Stimulated activated CD8-positive, alpha-beta memory T cell treated with anti-CD3 and anti-CD28 coated beads, Interleukin-15, amount 100 ng/mL, for 48 hours (primary cell): ENCODE measurements around the gene GPR37L1.
"Not testable (repeated sequence)": the region's sequence is repeated elsewhere in the genome, so short reads cannot be mapped to it uniquely, and the experiment has no call there.

ENCODE experiments used
- DNase-seq, 2 donors: peaks; one replicate each; pipeline ENCODE4 v3.0.0-alpha.2; 2020; ENCODE audit warnings: low read depth in 2 of 2

The GPR37L1 gene

GRCh38 chr1:202154766-202155477 is 32.2 kb downstream of the GPR37L1 start:
- no peak for DNase-seq

- no peak for DNase-seq
Measured at GRCh38 chr1:202155478-202156021, 32.8 kb downstream of the GPR37L1 start.

- no peak for DNase-seq
Measured at GRCh38 chr1:202156590-202156989, 33.9 kb downstream of the GPR37L1 start.

GRCh38 chr1:202157945-202158344 is 35.2 kb downstream of the GPR37L1 start:
- DNase-seq: no peak

GRCh38 chr1:202158810-202159533 is 36.3 kb downstream of the GPR37L1 start:
- DNase-seq: no peak

GRCh38 chr1:202159534-202160371 is 37.0 kb downstream of the GPR37L1 start:
- DNase-seq: peak; percentile 71 to 72

- peak; percentile 82 to 84 for DNase-seq
Measured at GRCh38 chr1:202160377-202160940, 37.7 kb downstream of the GPR37L1 start, which contains the start of gene PTPN7. TSS of gene PTPN7 (minus strand) at chr1:202160602. CDS start at chr1:202159402, 1,200 bp downstream.

GRCh38 chr1:202161151-202162046 is 38.7 kb downstream of the GPR37L1 start:
- no peak for DNase-seq

GRCh38 chr1:202162047-202162417 is 39.3 kb downstream of the GPR37L1 start:
- DNase-seq: peak; percentile 63 to 84

- no peak for DNase-seq
Measured at GRCh38 chr1:202162418-202163280, 39.9 kb downstream of the GPR37L1 start.

- no peak for DNase-seq
Measured at GRCh38 chr1:202163281-202164270, 40.9 kb downstream of the GPR37L1 start.

GRCh38 chr1:202164271-202165037 is 41.7 kb downstream of the GPR37L1 start:
- DNase-seq: peak in 1 of 2 donors; percentile 56

GRCh38 chr1:202165267-202165941 is 42.7 kb downstream of the GPR37L1 start:
- DNase-seq: peak; percentile 67 to 78

GRCh38 chr1:202165942-202166843 is 43.5 kb downstream of the GPR37L1 start:
- no peak for DNase-seq

GRCh38 chr1:202167054-202167453 is 44.3 kb downstream of the GPR37L1 start:
- DNase-seq: not testable (repeated sequence)
